GM23338 (cell line): Measurements from ENCODE around the gene CDCA7L. TPM values are rescaled to one million over a fixed set of nuclear protein-coding genes. Genes with fewer than 3 reads are reported as not detected.

Experiments
- ATAC-seq: fragments of 200-7000 bp; cut with Tn5 transposase; 3 replicates; pipeline ENCODE4 v1.9.1; 2020
- DNase-seq: peaks from one replicate; pipeline ENCODE4 v3.0.0-alpha.2; 2015; ENCODE audit warnings: low spot score
- H2AFZ ChIP-seq: fragments of 200-600 bp; sonication (generic); 2 replicates; pipeline ENCODE4 v1.8.0; 2016; ENCODE audit warnings: antibody characterized with exemption, mild to moderate bottlenecking, moderate library complexity
- H3F3A ChIP-seq: fragments of 200-600 bp; sonication (generic); replicated peaks from 2 replicates; pipeline ENCODE4 v1.8.0; 2017; ENCODE audit warnings: antibody characterized with exemption, mixed run types, low read depth
- H3K27ac ChIP-seq: fragments of 200-600 bp; sonication (generic); 2 replicates; pipeline ENCODE4 v1.6.1; 2016; ENCODE audit warnings: low read depth
- H3K27me3 ChIP-seq: fragments of 200-600 bp; sonication (generic); 2 replicates; pipeline ENCODE4 v1.8.0; 2016; ENCODE audit warnings: mild to moderate bottlenecking, mixed run types, moderate library complexity; ENCODE audit not compliant: insufficient read depth
- H3K36me3 ChIP-seq: fragments of 200-600 bp; sonication (generic); 2 replicates; pipeline ENCODE4 v1.8.0; 2016; ENCODE audit warnings: mild to moderate bottlenecking; ENCODE audit not compliant: insufficient read depth
- H3K4me1 ChIP-seq: fragments of 200-600 bp; sonication (generic); 2 replicates; pipeline ENCODE4 v1.8.0; 2016; ENCODE audit warnings: mild to moderate bottlenecking, moderate library complexity; ENCODE audit not compliant: insufficient read depth
- H3K4me2 ChIP-seq: fragments of 200-600 bp; sonication (generic); 2 replicates; pipeline ENCODE4 v1.7.1; 2017; ENCODE audit warnings: mixed run types
- H3K4me3 ChIP-seq: fragments of 200-600 bp; sonication (generic); 2 replicates; pipeline ENCODE4 v1.6.1; 2016; ENCODE audit warnings: mixed run types
- H3K79me2 ChIP-seq: fragments of 200-600 bp; sonication (generic); replicated peaks from 2 replicates; pipeline ENCODE4 v1.8.0; 2017; ENCODE audit warnings: mild to moderate bottlenecking; ENCODE audit not compliant: insufficient read depth
- H3K9me2 ChIP-seq: fragments of 200-600 bp; sonication (generic); 2 replicates; pipeline ENCODE4 v1.8.0; 2017; ENCODE audit not compliant: insufficient read depth
- H4K20me1 ChIP-seq: fragments of 200-600 bp; sonication (generic); replicated peaks from 2 replicates; pipeline ENCODE4 v1.8.0; 2017; ENCODE audit warnings: mild to moderate bottlenecking; ENCODE audit not compliant: insufficient read depth
- H3K27ac Mint-ChIP-seq: 2 replicates; pipeline ENCODE4 v1.8.0; 2020; ENCODE audit warnings: inconsistent platforms, mild to moderate bottlenecking, moderate library complexity, mixed read lengths
- H3K27me3 Mint-ChIP-seq: 3 replicates; pipeline ENCODE4 v1.8.0; 2022; ENCODE audit warnings: low read depth, mild to moderate bottlenecking, moderate library complexity, mixed read lengths, inconsistent platforms; ENCODE audit not compliant: insufficient read depth, poor library complexity
- H3K36me3 Mint-ChIP-seq: 3 replicates; pipeline ENCODE4 v1.8.0; 2021; ENCODE audit warnings: low read depth, mild to moderate bottlenecking, inconsistent platforms, moderate library complexity, mixed read lengths
- H3K4me1 Mint-ChIP-seq: 3 replicates; pipeline ENCODE4 v1.8.0; 2020; ENCODE audit warnings: mild to moderate bottlenecking, inconsistent platforms, mixed read lengths
- H3K4me3 Mint-ChIP-seq: 3 replicates; pipeline ENCODE4 v1.8.0; 2021; ENCODE audit warnings: moderate library complexity, mild to moderate bottlenecking, inconsistent platforms, mixed read lengths
- H3K9me3 Mint-ChIP-seq: 3 replicates; pipeline ENCODE4 v1.8.0; 2020; ENCODE audit warnings: moderate library complexity, mild to moderate bottlenecking, inconsistent platforms, mixed read lengths
- CREB1 ChIP-seq: fragments of 250-450 bp; sonication (Bioruptor Pico); IDR thresholded peaks from 2 replicates; pipeline ENCODE4 v1.5.0; 2020; ENCODE audit warnings: low read depth, mild to moderate bottlenecking, moderate library complexity
- CTCF ChIP-seq, 2 experiments: fragments of 200-600 bp in 1 of 2; sonication (generic) in 1 of 2; conservative IDR thresholded peaks; 2 replicates each; pipeline versions ENCODE4 v1.5.1 to v1.6.1; 2016 to 2017; ENCODE audit warnings: antibody characterized with exemption in 2 of 2, low read depth in 2 of 2, mild to moderate bottlenecking in 2 of 2, moderate library complexity in 1 of 2
- ETS1 ChIP-seq: IDR thresholded peaks from 2 replicates; pipeline ENCODE4 v1.6.1; 2016; ENCODE audit warnings: antibody characterized with exemption
- EZH2 ChIP-seq: fragments of 200-600 bp; sonication (generic); IDR thresholded peaks from one replicate; pipeline ENCODE4 v1.8.0; 2017; ENCODE audit warnings: antibody characterized with exemption, mild to moderate bottlenecking, low read depth; ENCODE audit not compliant: unreplicated experiment
- EZH2phosphoT487 ChIP-seq: fragments of 200-600 bp; sonication (generic); IDR thresholded peaks from one replicate; pipeline ENCODE4 v1.8.1; 2018; ENCODE audit warnings: antibody characterized with exemption; ENCODE audit not compliant: unreplicated experiment
- JUNB ChIP-seq: IDR thresholded peaks from one replicate; pipeline ENCODE4 v1.6.1; 2016; ENCODE audit warnings: antibody characterized with exemption; ENCODE audit not compliant: unreplicated experiment
- NANOG ChIP-seq: IDR thresholded peaks from 2 replicates; pipeline ENCODE4 v1.6.1; 2016; ENCODE audit warnings: antibody characterized with exemption, borderline replicate concordance
- POLR2AphosphoS5 ChIP-seq: IDR thresholded peaks from 2 replicates; pipeline ENCODE4 v1.6.1; 2016; ENCODE audit warnings: antibody characterized with exemption, low read depth
- REST ChIP-seq: IDR thresholded peaks from one replicate; pipeline ENCODE4 v1.6.1; 2018; ENCODE audit warnings: antibody characterized with exemption; ENCODE audit not compliant: unreplicated experiment
- STAT1 ChIP-seq: IDR thresholded peaks from one replicate; pipeline ENCODE4 v1.6.1; 2016; ENCODE audit warnings: antibody characterized with exemption; ENCODE audit not compliant: unreplicated experiment
- ZNF114 ChIP-seq: fragments of 250-450 bp; sonication (Bioruptor Pico); IDR thresholded peaks from 2 replicates; pipeline ENCODE4 v1.5.0; 2020; ENCODE audit warnings: mild to moderate bottlenecking, moderate library complexity
- ZNF331 ChIP-seq: fragments of 250-450 bp; sonication (Bioruptor Pico); IDR thresholded peaks from 2 replicates; pipeline ENCODE4 v1.5.0; 2020; ENCODE audit warnings: low read depth, mild to moderate bottlenecking, moderate library complexity
- polyA plus RNA-seq: library from polyadenylated mRNA; unstranded; fragments of >200 nt; fragmentation: Nextera tagmentation; extraction: Ambion mirVana; gene quantifications from 2 replicates; pipeline ENCODE4 v1.2.1, GENCODE V29; 2016
- total RNA-seq: library from RNA; depleted of rRNA; stranded (reverse); fragments of >200 nt; shearing (Covaris generic); gene quantifications from 2 replicates; pipeline ENCODE4 v1.2.3, GENCODE V29; 2014

CDCA7L gene
- total and polyA plus RNA-seq, 2 experiments from 2014 or later: 174 to 187 TPM

GRCh38 chr7:21965291-21965690 is 19.6 kb upstream of the CDCA7L start:
- H3K9me2 ChIP-seq: 0 out of 2 replicates have a peak, but pooled peaks cover 5% of the 10 kb centered on the region
- H3K27ac ChIP-seq: no peak overlapping the region
- H3K4me3 Mint-ChIP-seq: no peak overlapping the region
- no peaks in the 10 kb centered on the region; the same call in 1 of the 3 replicates for H3K4me1 Mint-ChIP-seq
- no peaks in the 10 kb centered on the region for H3F3A ChIP-seq
- no peaks in the 10 kb centered on the region for H3K36me3 Mint-ChIP-seq
- ATAC-seq: no peak
- H3K27ac Mint-ChIP-seq: no peak overlapping the region
- H2AFZ ChIP-seq: peak overlapping the region; percentile 72; the same call in 1 of the 2 replicates
- no peaks in the 10 kb centered on the region for H3K4me1 ChIP-seq
- TF ChIP-seq JUNB: no peak
- no peak for TF ChIP-seq REST
- TF ChIP-seq CTCF (conservative IDR thresholded peaks at IDR 0.05; ENCODE audit: low read depth in 2 of 2): no peak
- TF ChIP-seq EZH2phosphoT487: no peak
- TF ChIP-seq CREB1: no peak
- no peak for TF ChIP-seq POLR2AphosphoS5
- no peak for TF ChIP-seq NANOG
- TF ChIP-seq ZNF114: no peak
- TF ChIP-seq STAT1: no peak
- no peak for TF ChIP-seq ETS1
- no peak for TF ChIP-seq EZH2
- no peak for TF ChIP-seq ZNF331 (CRISPR knock-in tag)
- H3K4me3 ChIP-seq: no peak overlapping the region
- no peaks in the 10 kb centered on the region for H3K9me3 Mint-ChIP-seq
- H3K4me2 ChIP-seq: no peak overlapping the region
- no peaks in the 10 kb centered on the region for H3K79me2 ChIP-seq
- no peaks in the 10 kb centered on the region for H3K36me3 ChIP-seq
- no peaks in the 10 kb centered on the region for H4K20me1 ChIP-seq
- peaks cover 11% of the 10 kb centered on the region for H3K27me3 Mint-ChIP-seq
- H3K27me3 ChIP-seq: no peaks in the 10 kb centered on the region
- DNase-seq: no peak
